HG03039 (cell line): ENCODE results near the gene CPSF4L.

Experiments used
- ATAC-seq: cut with Tn5 transposase; IDR thresholded peaks from one replicate; pipeline ENCODE4 v1.9.1; 2021; ENCODE audit warnings: mild to moderate bottlenecking, moderate library complexity; ENCODE audit not compliant: unreplicated experiment

The CPSF4L gene

GRCh38 chr17:73290399-73291259, 28.9 kb upstream of the CPSF4L start:
- peak; percentile 38 for ATAC-seq

DNA sequence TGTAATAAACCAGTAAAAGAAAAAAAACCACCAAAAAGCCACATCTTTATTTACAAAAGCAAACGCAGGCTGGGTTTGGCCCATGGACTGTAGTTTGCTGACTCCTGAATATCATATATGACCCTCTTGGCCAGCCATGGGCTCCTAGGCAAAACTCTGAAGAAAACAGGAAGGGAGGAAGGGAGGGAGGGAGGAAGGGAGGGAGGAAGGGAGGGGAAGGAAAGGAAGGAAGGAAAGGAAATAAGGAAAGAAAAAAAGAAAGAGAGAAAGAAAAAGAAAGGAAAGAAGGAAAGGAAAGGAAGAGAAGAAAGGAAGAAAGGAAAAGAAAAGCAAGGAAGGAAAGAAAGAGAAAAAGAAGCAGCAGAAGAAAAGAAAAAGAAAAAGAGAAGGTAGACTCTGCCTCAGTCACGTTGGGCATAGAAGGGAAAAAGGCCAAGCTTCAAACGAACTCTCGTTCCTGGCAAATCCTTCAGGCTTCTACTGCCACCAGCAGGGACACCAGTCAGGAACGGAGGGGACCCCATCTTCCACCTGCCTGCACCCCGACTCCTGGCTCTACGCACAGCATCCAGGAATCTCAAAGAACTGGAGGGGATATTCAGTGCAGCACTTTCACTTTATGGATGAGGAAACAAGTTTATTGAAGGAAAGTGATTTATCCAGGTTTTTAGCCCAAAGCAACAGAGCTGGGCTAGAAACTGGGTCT, 28.0 kb upstream of the CPSF4L start:
- ATAC-seq = no peak

DNA sequence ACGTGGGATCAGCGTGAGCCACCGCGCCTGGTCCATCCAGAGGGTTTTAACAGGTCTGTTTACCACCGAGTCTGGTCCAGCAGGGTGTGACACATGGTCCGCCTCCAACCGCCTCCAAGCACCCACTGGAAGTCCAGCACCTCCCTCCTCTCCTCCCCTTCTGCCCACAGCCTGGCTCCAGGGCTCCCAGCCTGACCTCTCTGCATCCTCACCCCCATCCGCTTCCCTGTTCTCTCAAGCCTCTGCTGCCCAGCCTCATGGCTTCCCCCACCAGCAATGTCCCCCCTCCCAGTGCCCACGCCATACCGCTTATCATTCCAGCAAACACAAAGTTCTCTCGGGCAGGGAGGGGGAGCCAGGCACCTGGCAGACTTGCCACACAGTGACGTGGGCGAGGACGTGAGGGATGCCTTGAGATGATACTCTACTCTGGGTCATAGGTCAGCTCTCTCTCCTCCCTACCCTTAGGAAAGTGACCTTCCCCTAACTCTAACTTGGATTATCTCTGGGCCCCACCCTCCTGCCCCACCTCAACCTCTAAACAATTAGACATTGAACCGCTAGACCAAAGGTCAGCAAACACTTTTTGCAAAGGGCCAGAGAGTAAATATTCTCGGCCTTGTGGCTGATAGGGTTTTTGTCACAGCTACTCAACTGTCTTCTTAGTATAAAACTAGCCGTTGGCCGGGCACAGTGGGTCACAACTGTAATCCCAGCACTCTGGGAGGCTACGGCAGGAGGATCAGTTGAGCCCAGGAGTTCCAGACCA, 27.0 kb upstream of the CPSF4L start:
- ATAC-seq = no peak

- no peak for ATAC-seq
These were observed 25.2 kb upstream of the CPSF4L start for GRCh38 chr17:73286863-73287296.

DNA sequence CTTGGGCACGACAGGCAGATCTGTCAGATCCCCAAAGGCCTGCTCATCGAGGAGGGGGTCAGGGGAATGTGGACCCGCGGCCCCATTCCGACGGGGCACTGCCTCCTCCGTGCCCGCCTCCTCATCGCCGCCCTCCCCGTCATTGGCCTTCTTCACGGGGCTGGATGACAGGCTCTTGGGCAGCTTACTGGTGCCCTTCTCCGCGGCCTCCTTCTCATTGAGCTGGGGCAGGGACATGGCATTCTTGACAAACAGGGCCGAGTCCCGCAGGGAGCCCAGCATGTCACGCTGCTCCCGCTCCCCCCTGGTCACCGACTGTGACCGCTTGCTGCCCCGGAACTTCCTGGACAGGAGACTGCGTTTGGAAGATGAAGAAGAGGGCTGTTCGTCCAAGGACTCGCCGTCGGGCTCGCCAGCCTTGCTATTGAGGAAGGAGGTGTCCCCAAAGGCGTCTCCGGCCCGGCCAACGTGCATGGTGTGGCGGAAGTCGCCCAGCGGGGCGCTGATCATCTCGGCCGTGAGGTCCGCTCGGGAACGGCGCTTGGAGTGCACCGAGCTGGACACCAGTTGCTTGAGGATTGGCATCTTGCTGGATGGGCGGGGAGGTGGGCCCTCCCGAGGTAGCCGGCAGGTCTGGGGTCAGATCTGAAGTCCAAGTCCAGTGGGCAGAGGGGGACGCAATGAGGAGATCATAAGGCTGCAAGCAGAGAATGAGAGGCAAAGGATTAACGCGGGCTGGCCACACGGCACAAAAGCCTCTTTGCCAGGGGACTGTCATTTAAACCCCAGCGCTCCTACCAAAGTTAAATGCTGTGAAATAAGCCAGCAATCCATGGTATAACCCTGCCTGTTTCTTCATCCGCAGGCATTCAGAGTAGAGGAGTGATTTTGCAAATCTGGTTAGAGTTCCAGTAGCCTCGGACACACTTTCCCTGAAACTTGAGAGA, 24.5 kb upstream of the CPSF4L start:
- no peak for ATAC-seq

- no peak for ATAC-seq
These were observed 23.9 kb upstream of the CPSF4L start for GRCh38 chr17:73285603-73285908.

DNA sequence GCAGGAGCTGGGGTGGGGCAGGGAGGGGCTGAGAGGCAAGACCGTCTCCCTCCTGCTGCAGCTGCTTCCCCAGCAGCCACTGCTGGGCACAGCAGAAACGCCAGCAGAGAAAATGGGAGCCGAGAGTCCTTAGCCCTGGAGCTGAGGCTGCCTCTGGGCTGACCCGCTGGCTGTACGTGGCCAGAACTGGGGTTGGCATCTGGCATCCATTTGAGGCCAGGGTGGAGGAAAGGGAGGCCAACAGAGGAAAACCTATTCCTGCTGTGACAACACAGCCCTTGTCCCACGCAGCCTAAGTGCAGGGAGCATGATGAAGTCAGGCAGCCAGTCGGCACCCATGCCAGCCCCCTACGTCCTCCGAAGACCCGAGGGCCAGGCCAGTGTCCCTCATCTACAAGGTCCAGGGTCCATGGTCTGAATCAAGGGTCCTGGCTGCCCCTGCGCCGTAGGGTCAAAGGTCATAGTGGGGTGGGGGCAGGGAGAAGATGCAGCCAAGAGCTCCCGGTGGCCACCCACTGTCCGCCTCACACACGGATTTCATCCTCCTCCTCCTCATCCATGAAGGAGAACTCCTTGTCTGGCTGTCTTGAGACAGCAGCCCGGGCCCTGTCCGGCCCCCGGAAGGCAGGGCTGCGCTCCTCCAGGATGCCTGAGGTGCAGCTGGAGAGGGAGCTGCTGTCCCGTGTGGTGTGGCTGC, 23.4 kb upstream of the CPSF4L start:
- no peak for ATAC-seq

- ATAC-seq = no peak
These were observed 22.7 kb upstream of the CPSF4L start for GRCh38 chr17:73284354-73284753.

DNA sequence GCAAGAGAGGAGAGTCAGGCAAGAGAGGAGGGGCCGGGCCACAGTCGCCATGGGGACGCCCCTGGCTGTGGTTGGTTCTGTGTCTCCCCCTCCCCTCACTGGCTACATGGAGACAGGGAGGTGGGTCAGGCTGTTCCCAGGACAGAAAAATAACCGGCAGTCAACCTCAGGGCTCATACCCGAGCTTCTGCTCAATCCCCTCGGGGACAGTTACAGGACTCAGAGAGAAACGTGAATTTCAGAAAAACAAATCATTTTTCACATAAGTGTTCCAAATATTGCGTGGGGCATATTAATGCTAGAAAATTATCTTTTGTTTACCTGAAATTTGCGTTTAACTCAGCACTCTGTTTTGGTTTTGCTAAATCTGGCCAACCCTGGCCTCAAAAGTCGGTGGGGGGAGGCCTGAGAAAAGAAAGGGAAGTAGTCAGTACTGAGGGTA, 22.2 kb upstream of the CPSF4L start:
- no peak for ATAC-seq

- ATAC-seq = no peak
These were observed 21.6 kb upstream of the CPSF4L start for GRCh38 chr17:73283250-73283649.

GRCh38 chr17:73282629-73283028, 20.9 kb upstream of the CPSF4L start:
- ATAC-seq = no peak

GRCh38 chr17:73281928-73282327, 20.2 kb upstream of the CPSF4L start:
- ATAC-seq = peak; percentile 86

DNA sequence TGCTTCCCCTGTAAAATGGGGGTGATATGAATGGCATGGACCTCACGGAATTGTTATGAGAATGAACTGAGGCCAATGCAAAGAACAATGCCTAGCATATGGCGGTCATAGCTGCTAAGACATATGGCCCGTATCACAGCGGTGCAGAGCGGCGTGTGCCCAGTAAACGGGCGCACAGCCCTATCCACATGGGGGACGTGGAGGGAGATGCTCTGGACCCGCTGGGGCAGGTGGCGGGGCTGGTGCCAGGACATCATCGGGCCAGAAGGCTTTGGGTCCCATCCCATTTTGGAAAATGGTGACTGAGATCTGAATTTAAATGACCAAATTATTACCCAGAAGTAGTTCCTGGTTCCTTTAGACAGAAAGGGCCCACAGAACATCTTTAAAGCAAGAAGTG, 18.5 kb upstream of the CPSF4L start:
- ATAC-seq = no peak

DNA sequence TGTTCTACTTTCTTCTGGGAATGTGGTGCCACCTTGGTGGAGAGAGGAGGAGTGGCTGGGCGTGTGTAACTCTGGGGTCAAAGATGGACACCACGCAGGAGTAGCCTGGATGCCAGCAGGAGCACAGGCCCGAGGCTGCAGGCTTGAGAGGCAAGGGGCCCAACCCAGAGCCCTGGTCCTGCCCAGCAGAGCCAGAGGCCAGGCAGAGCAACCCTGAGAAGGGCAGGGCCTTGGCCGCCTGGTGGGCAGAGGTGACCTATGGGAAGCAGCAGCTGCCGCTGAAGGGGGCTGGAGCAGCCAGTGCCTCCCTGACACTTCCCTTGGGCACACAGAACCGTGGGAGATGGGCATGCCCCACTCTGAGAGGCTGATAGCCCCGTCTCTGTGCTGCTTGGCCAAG, 18.0 kb upstream of the CPSF4L start:
- ATAC-seq = no peak

DNA sequence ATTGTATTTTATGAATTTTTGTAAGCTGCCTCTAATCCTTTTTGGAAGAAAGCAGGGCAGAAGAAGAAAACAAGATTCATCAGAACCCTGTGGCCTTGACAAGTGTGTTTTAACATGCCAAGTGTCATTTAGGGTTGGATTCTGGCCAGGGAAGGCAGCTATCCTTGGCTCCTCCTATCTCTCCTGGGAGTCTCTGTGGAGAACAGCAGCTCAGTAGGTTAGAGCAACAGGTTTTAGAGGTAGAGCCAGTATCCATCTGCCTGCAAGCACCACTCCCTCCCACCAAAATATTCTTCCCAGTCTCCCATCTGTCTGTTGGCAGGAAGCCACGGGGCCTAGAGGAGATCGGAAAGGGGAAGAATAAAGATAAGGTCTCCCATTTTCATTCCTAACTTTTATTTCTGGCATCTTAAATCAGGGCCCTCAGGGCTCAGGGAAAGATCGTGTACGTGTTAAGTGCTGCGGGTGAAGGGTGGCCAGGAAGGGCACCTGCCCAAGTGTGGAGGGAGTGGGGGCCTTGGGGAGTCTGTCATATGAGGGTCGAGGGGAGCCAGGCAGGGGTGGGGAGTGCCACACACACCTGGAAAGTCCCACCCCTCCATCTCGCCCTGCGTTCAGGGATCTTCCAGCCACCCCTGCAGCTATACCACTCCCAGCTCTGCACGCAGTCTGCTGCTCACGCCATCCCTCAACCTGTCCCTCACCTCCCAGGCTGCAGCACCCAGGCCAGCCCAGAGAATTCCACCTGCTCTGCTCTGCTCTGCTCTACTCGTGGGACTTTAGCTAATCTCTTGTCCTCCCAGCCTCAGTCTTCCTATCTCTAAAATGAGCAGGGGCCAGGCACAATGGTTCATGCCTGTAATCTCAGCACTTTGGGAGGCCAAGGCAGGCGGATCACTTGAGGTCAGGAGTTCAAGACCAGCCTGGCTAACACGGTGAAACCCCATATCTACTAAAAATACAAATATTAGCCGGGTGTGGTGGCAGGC, 17.1 kb upstream of the CPSF4L start:
- ATAC-seq = no peak

DNA sequence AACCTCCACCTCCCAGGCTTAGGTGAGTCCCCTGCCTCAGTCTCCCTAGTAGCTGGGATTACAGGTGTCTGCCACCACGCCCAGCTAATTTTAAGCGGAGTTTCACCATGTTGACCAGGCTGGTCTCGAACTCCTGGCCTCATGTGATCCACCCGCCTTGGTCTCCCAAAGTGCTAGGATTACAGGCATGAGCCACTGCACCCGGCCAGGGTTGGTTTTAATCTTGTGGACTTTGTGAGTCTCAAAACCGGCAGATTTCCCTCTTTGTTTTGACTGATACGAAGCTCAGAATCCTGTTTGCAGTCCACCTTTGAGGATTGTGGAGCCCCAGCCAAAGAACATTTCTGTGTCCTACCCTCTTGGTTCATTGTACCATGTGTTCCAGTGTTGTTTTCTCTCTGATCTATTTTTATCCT, 16.4 kb upstream of the CPSF4L start:
- ATAC-seq = no peak

GRCh38 chr17:73274490-73274889, 12.8 kb upstream of the CPSF4L start:
- no peak for ATAC-seq

DNA sequence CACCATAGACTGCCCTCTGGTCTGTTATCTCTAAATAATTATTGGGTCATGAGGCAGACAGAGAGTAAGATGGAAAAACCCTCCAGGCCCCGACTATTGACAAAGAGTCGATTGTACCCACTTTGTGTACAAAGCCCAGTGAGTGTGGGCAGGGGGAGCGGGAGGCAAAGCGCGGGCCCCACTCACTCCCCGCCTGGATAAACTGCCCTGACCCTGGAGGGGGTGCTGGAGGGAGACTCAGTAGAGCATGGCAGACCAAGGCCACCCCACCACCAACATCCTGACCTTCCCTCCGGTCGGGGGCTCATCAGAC, 11.2 kb upstream of the CPSF4L start:
- ATAC-seq = no peak

- peak; percentile 91 for ATAC-seq
These were observed 9.4 kb upstream of the CPSF4L start for GRCh38 chr17:73271072-73271471.
